Thymus (tissue), 11 donors: ENCODE results near the gene ALDH1L1. TPM values are rescaled to one million over a fixed set of nuclear protein-coding genes. Genes with fewer than 3 reads are reported as not detected.
A peak's percentile ranks its signal among the peaks of the same experiment; 100 is the strongest.

Experiments used
- DNase-seq, 9 donors: peaks; one replicate each; pipeline ENCODE4 v3.0.0-alpha.2; 2013; ENCODE audit warnings: low spot score in 9 of 9, low read depth in 6 of 9, missing footprints in 1 of 9
- H3K27ac ChIP-seq, 2 donors: one replicate each; pipeline ENCODE4 v1.5.1; 2013; ENCODE audit warnings: control low read depth in 1 of 2, low read depth in 1 of 2, low read length in 1 of 2, mild to moderate bottlenecking in 1 of 2, moderate library complexity in 1 of 2
- H3K27me3 ChIP-seq, 2 donors: one replicate each; pipeline ENCODE4 v1.5.1; 2013; ENCODE audit warnings: low read length in 1 of 2; ENCODE audit not compliant: control insufficient read depth in 2 of 2, insufficient read depth in 1 of 2
- H3K36me3 ChIP-seq, 2 donors: one replicate each; pipeline ENCODE4 v1.5.1; 2013; ENCODE audit warnings: low read length in 1 of 2, mild to moderate bottlenecking in 1 of 2, moderate library complexity in 1 of 2; ENCODE audit not compliant: control insufficient read depth in 2 of 2, insufficient read depth in 2 of 2
- H3K4me1 ChIP-seq, 2 donors: one replicate each; pipeline ENCODE4 v1.5.1; 2013; ENCODE audit warnings: low read length in 2 of 2; ENCODE audit not compliant: control insufficient read depth in 2 of 2, insufficient read depth in 2 of 2
- H3K4me3 ChIP-seq, 2 donors: one replicate each; pipeline ENCODE4 v1.5.1; 2013; ENCODE audit warnings: low read length in 2 of 2, control low read depth in 1 of 2, mild to moderate bottlenecking in 1 of 2
- H3K9me3 ChIP-seq, 2 donors: one replicate each; pipeline ENCODE4 v1.5.1; 2013; ENCODE audit warnings: low read length in 1 of 2, mild to moderate bottlenecking in 1 of 2; ENCODE audit not compliant: control insufficient read depth in 2 of 2, insufficient read depth in 1 of 2
- WGBS: extraction: QIAGEN DNeasy Blood & Tissue Kit; methylation state at CpG from one replicate; pipeline ENCODE4 v1.1.7; 2013; 5-methylcytosine and 5-hydroxymethylcytosine counted together
- polyA plus RNA-seq: library from polyadenylated mRNA; stranded (reverse); fragments of 200-250 nt; gene quantifications from one replicate; pipeline ENCODE4 v1.2.3, GENCODE V29; 2013
- total RNA-seq: library from RNA; stranded (reverse); fragments of 120-200 nt; gene quantifications from one replicate; pipeline ENCODE4 v1.2.4, GENCODE V29; 2013
- donor health status: healthy.

Gene ALDH1L1
- total and polyA plus RNA-seq, 2 donors: 0.85 to 15.6 TPM

DNA sequence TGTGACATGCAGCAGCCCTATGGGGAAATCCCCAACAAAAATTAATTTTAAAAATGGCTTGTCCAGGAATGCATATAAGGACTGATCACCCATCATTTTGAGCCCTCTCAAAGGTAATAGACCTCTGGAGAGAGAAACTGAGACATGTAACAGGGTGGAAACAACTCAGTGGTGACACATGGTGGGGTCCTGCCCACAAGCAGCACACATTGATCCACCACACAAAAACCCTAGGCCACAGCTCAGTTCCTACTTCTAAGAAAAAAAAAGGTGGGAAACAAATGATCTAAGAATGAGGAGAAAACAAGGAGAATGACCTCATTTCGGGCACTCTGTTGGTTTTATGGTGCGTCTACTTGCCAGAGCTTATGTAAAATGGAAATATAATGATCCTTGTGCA lies 94.5 kb downstream of the ALDH1L1 start:
- H3K27ac ChIP-seq: no peak overlapping the region
- WGBS: 81% methylated on average over 2 of the region's 2 CpGs
- H3K9me3 ChIP-seq: peaks cover 0 to 4% of the 10 kb centered on the region in 2 donors
- H3K36me3 ChIP-seq: no peaks in the 10 kb centered on the region
- peaks cover 11 to 13% of the 10 kb centered on the region in 2 donors for H3K4me1 ChIP-seq
- no peak overlapping the region for H3K4me3 ChIP-seq
- H3K27me3 ChIP-seq: no peaks in the 10 kb centered on the region
- DNase-seq: no peak

DNA sequence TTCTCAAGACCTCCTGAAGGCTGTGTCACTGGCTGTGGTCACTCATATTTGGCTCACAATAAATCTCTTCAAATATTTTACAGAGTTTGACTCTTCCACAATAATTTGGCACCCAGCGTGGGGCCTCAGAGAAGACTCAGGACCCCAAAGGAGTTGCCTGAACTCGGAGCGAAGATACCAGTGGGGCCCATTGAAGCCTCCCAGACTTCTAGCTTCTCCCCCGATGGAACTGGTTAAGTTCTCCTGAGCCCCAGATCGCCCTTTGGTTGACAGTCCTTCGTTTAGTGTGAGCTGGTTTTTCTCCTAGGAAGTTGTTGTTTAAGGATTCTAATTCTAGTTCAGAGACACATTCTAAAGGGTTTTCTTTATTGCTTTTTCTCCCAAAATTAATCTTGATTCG lies 95.1 kb downstream of the ALDH1L1 start:
- DNase-seq: no peak
- Histone ChIP-seq H3K27me3 (no peaks in the 10 kb centered on the region), H3K36me3 (no peaks in the 10 kb centered on the region), H3K4me1 (peaks cover 11 to 13% of the 10 kb centered on the region in 2 donors), H3K9me3 (peaks cover 0 to 4% of the 10 kb centered on the region in 2 donors), H3K4me3 (no peak overlapping the region), H3K27ac (no peak overlapping the region)
- 98% methylated on average over 7 of the region's 7 CpGs for WGBS

DNA sequence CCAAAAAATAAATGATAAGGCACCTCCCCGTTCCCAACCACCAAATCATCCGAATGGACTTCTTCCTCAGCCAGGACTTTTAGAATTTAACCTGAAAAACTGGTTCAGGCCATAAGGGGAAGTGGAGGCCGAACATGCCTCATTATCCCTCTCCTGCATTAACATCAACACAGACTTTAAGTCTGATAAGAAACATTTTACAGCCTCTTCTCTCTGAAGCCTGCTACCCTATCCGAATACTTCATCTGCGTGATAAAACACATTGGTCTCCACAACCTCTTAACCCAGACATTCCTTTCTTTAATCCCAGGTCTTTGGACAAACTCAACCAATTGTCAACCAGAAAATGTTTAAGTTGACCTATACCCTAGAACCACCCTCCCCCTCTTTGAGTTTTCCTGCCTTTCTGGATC lies 95.6 kb downstream of the ALDH1L1 start:
- WGBS: 87% methylated on average over 5 of the region's 5 CpGs
- peaks cover 11 to 13% of the 10 kb centered on the region in 2 donors for H3K4me1 ChIP-seq
- H3K4me3 ChIP-seq: peak overlapping the region; percentile 53 to 90
- H3K27ac ChIP-seq: no peak overlapping the region
- H3K36me3 ChIP-seq: no peaks in the 10 kb centered on the region
- no peak for DNase-seq
- H3K27me3 ChIP-seq: no peaks in the 10 kb centered on the region
- H3K9me3 ChIP-seq: peaks cover 0 to 4% of the 10 kb centered on the region in 2 donors

DNA sequence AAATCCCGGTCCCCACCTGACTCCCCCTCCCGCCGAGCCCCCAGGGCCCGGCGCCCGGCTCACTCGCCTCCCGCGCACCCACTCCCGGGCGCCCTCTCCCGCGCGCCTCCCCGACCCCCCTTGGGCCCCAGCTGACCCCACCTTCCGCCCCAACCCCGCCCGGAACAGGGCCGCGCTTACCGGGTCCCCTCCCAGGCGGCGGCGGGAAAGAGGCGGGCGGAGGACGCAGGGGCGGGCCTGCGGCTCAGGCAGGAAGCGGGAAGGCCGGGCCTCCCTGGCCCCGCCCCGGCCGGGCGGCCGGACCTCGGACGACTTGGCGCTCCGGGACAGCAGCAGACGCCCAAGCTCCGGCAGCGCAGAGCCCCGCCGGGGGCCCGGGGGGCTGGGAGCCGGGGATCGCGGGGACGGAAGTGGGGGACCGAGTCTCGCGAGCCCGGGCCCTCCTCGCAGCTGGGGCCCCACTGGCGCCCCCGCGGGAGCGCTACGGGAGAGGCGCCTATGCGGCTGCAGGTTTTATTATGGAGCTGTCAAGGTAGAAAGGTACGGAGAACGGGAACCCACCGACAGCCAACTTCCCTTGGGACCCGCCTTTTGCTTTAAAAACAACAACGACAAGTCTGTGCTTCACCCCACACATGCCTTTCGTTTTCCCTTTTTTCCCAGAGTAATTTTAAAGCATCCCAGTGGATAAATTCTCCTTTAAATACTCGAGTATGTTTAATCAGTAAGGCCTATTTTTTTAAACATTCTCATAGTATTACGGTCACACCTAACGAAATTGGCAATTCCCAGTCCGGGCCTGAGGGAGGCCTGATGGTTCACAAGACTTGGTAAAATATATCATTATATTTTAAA lies 96.2 kb downstream of the ALDH1L1 start, which contains the start of gene SLC41A3:
SLC41A3 (minus strand) TSS at position 212 of the 855 bp plus-strand sequence. CDS start 15,905 bp downstream, outside the sequence.
- peaks cover 0 to 4% of the 10 kb centered on the region in 2 donors for H3K9me3 ChIP-seq
- whole genome bisulfite sequencing: 1% methylated on average over 72 of the region's 72 CpGs

DNA sequence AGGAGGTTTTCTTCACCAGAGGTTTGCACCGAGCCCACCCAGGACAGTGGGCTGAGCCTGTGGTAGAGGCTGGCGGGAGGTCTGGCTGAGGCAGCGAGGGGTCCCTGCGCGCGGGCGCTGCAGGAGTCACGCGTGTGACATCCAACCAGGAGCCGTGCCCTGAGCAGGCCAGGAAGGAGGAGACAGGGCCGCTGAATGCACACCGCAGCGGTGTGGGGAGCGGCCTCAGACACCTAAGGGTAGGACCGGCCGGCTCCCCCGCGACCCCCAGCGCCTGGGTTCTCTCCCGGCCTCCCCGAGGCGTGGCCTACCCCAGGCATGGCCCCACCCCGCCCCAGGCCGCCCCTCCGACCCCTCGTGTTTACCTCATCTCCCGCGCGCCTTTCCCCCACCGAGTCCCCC lies 96.9 kb downstream of the ALDH1L1 start:
- peaks cover 11 to 13% of the 10 kb centered on the region in 2 donors for H3K4me1 ChIP-seq
- H3K27ac ChIP-seq: peak overlapping the region; percentile 5 to 92
- DNase-seq: peak in 5 of 9 donors; percentile 25 to 72 (median 54)
- no peaks in the 10 kb centered on the region for H3K27me3 ChIP-seq
- no peaks in the 10 kb centered on the region for H3K36me3 ChIP-seq
- H3K9me3 ChIP-seq: peaks cover 0 to 4% of the 10 kb centered on the region in 2 donors
- WGBS: under 1% methylated on average over 29 of the region's 30 CpGs
- H3K4me3 ChIP-seq: peak overlapping the region; percentile 53 to 90

More for the DNA sequence above, 96.2 kb downstream of the ALDH1L1 start, which contains the start of gene SLC41A3:
- no peaks in the 10 kb centered on the region for H3K36me3 ChIP-seq
- peak; percentile 32 to 90 (median 76) for DNase-seq
- H3K27me3 ChIP-seq: no peaks in the 10 kb centered on the region
- H3K4me1 ChIP-seq: peaks cover 11 to 13% of the 10 kb centered on the region in 2 donors
- H3K27ac ChIP-seq: peak within 1 kb of the TSS; percentile 44 to 92
- H3K4me3 ChIP-seq: peak within 1 kb of the TSS; percentile 53 to 90

DNA sequence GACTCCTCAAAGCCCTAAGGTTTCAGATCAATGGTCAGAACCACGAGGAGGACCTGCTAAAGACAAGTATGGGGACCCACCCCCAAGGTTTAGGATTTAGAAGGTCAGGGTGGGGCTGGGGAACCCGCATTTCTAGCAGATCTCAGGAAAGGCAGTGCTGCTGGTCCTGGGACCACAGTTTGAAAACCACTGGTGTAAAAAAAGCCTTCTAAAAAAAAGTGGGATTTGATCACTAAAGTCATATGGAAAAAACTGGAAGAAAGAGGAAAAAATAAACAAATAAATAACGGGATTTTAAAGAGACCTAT lies 97.3 kb downstream of the ALDH1L1 start:
- peak in 1 of 9 donors; percentile 29 for DNase-seq
- WGBS: 38% methylated on average over 3 of the region's 3 CpGs

DNA sequence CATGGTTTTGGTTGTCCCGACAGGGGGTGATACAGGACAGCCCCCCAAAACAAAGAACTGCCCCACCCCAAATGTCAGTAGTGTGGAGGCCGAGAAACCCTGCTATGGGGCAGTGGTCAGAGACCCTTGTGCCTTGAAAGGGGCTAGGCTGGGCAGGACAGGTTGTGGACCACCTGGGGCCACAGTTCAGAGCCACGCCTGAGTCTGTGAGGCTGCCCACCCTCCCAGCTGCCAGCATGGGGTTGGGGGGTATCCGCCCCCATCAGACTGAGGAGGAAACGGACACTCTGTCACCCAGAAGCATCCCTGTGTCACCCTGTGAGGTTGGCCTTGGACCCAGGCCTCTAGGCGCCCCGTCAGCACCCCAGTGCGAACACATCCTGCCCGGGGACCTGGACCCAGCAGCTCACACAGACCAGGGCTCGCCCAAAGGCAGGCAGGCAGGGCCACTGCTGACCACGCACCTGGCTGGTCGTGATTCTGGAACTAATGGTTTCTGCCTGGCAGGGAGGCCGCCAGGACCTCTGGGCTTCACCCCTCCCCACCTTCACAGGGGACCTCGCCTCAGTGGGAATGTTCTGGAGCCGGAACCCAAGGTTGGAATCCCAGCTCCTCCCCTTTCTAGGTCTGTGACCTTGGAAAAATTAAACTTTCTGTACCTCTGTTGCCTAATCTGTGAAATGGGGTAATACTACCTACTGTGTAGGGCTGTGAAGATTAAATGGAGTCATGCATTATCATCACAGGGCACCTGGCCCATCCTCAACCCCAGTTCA lies 97.8 kb downstream of the ALDH1L1 start:
- no peak for DNase-seq
- H3K27ac ChIP-seq: peak overlapping the region in 1 of 2 donors; percentile 11
- H3K9me3 ChIP-seq: peaks cover 0 to 4% of the 10 kb centered on the region in 2 donors
- peaks cover 11 to 13% of the 10 kb centered on the region in 2 donors for H3K4me1 ChIP-seq
- 97% methylated on average over 15 of the region's 15 CpGs for WGBS
- no peaks in the 10 kb centered on the region for H3K27me3 ChIP-seq
- peak overlapping the region; percentile 53 to 90 for H3K4me3 ChIP-seq
- no peaks in the 10 kb centered on the region for H3K36me3 ChIP-seq

More for the DNA sequence above, 97.3 kb downstream of the ALDH1L1 start:
- Histone ChIP-seq H3K4me1 (peaks cover 11 to 13% of the 10 kb centered on the region in 2 donors), H3K27me3 (no peaks in the 10 kb centered on the region), H3K27ac (peak overlapping the region in 1 of 2 donors; percentile 11), H3K4me3 (peak overlapping the region; percentile 53 to 90), H3K36me3 (no peaks in the 10 kb centered on the region), H3K9me3 (peaks cover 0 to 4% of the 10 kb centered on the region in 2 donors)

DNA sequence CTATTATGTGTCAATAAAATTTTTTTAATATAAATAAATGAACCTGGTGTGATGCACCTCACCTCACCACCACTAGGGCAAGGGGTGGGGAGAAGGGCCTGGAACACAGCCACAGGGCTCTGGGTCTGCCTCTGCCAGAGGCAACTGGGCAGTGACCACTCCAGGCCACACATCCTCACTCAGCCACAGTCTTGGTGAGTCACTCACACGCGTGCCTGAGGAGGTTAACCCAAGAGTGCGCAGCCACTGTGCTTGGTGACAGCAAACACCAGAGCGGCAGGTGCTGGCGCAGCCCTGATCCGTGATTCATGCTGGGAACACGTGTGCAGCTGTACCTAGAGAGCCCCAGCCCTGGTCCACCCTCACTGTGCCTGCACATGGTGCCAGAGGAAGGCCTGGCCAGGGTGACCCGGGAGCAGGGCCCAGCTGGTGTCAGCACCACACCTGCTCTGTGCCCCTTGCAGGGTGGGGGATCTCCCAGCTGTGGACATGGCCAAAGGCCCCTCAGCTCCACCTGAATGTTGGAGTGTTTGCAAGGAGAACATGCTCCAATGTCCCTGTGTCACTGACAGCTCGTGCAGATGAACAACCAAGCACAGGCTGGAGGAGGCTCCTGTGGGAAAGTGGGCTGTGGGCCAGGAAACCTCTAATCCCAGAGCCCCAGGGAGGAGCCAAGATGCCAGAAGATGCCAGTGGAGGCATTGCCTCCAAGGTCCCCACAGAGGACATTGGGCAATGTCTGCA lies 98.6 kb downstream of the ALDH1L1 start:
- Histone ChIP-seq H3K27ac (no peak overlapping the region), H3K4me3 (no peak overlapping the region), H3K36me3 (no peaks in the 10 kb centered on the region), H3K27me3 (no peaks in the 10 kb centered on the region), H3K9me3 (peaks cover 0 to 4% of the 10 kb centered on the region in 2 donors), H3K4me1 (peaks cover 11 to 13% of the 10 kb centered on the region in 2 donors)
- no peak for DNase-seq
- 94% methylated on average over 9 of the region's 9 CpGs for WGBS
